ENCODE measurements around the gene EXOC7. TPM values are rescaled to one million over a fixed set of nuclear protein-coding genes. Genes with fewer than 3 reads are reported as not detected.

EXOC7 gene
- total and polyA plus RNA-seq, 7 experiments from 2014 or later = 46.6 to 204 (median 121) TPM

DNA sequence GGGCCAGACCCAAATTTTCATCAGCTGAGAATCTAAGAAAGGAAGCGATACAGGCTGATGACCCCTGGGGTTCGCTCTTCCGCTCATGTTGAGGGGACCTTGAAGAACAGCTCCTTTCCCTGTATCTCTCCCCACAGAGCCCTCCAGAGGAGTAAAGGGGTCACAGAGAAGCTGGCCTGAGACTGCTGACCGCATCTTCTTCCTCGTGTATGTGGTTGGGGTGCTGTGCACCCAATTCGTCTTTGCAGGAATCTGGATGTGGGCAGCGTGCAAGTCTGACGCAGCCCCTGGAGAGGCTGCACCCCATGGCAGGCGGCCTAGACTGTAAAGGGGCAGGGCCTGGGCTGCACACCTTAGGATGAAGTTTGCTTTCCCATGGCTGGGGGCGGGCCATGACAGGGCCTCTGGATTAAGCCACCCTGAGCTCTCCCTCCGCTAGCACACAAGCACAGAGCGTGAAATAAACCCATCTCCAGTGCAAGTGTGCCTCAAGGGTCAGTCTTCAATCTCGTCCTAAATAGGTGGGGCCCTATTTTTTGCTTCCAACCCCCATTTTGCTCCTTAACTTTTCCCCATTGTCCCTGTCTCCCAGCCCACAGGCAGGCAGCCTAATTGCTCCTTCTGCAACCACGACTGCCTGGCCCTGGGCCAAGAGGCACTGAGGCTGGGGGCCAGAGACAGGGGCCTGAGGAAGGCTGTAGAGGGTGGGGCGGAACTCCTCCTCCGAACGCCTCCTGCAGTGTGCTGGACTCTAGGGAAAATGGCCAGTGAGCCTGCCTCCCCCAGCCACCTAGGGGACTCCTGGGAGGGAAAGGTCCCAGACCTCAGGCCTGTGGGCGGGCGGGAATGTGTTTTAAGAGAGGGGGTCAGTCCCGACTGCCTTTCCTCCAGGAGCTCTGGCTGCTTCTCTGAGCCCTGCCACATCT, 21.0 kb downstream of the EXOC7 start:
- Histone ChIP-seq H3K36me3 (ENCODE audit: control insufficient read depth in 2 of 3, insufficient read depth in 3 of 3, low read length in 3 of 3) (peaks cover 0 to 52% (median 9%) of the 10 kb centered on the region in 3 experiments), H3K4me3 (ENCODE audit: low read length) (no peak overlapping the region), H3K4me1 (ENCODE audit: control insufficient read depth in 2 of 2, insufficient read depth in 2 of 2, low read length in 2 of 2) (peaks cover 0 to 13% of the 10 kb centered on the region in 2 donors), H3K27ac (ENCODE audit: low read depth, low read length) (no peak overlapping the region), H3K9me3 (ENCODE audit: control insufficient read depth in 2 of 3, low read length in 3 of 3) (no peaks in the 10 kb centered on the region), H3K27me3 (ENCODE audit: control insufficient read depth in 2 of 2, insufficient read depth in 2 of 2, low read length in 2 of 2) (no peaks in the 10 kb centered on the region)
- H3K27me3 Mint-ChIP-seq = peaks cover 0 to 22% (median 3%) of the 10 kb centered on the region in 5 donors
- intact Hi-C loops (cut with micrococcal nuclease) = no loop called here
- H3K27ac Mint-ChIP-seq = peak overlapping the region in 6 of 9 donors; percentile 15 to 77 (median 73)
- peaks cover 8 to 27% (median 21%) of the 10 kb centered on the region in 7 donors for H3K4me1 Mint-ChIP-seq
- H3K36me3 Mint-ChIP-seq = peaks cover 0 to 8% (median 4%) of the 10 kb centered on the region in 5 donors
- ATAC-seq (no peak), DNase-seq (no peak)
- POLR2A ChIA-PET = no interaction called here
- H3K4me3 Mint-ChIP-seq = no peak overlapping the region
- CTCF ChIA-PET = no interaction called here
- no peaks in the 10 kb centered on the region for H3K9me3 Mint-ChIP-seq

DNA sequence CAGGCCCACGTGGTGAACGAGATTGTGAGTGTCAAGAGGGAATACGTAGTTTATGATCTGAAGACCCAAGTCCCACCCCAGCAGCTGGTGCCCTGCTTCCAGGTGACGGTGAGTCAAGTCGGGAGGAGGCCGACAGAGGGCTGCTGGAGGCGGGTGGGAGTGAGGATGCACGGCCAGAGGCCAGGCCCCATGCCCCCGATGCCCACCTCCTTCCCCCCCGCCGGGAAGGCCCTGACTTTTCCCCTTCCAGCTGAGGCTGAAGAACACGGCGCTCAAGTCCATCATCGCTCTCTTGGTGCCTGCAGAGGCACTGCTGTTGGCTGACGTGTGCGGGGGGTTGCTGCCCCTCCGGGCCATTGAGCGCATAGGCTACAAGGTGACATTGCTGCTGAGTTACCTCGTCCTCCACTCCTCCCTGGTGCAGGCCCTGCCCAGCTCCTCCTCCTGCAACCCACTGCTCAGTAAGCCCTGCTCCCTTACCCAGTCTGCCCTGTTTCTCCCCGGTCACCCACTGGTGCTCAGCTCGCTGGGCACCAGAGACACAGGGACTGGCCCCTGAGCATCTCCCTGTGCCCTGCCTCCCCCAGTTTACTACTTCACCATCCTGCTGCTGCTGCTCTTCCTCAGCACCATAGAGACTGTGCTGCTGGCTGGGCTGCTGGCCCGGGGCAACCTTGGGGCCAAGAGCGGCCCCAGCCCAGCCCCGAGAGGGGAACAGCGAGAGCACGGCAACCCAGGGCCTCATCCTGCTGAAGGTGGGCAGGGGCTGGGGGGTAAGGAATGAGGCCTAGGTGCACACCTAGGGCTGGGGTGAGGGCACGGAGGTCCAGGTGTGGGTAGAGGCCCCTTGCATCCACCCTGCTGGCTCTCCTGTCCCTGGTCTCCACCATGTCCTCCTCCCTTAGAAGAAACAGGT, 22.0 kb downstream of the EXOC7 start:
- DNase-seq (no peak), ATAC-seq (no peak)
- Histone ChIP-seq H3K27me3 (ENCODE audit: control insufficient read depth in 2 of 2, insufficient read depth in 2 of 2, low read length in 2 of 2) (no peaks in the 10 kb centered on the region), H3K27ac (ENCODE audit: low read depth, low read length) (no peak overlapping the region), H3K9me3 (ENCODE audit: control insufficient read depth in 2 of 3, low read length in 3 of 3) (no peaks in the 10 kb centered on the region), H3K4me1 (ENCODE audit: control insufficient read depth in 2 of 2, insufficient read depth in 2 of 2, low read length in 2 of 2) (peaks cover 0 to 22% of the 10 kb centered on the region in 2 donors), H3K4me3 (ENCODE audit: low read length) (no peak overlapping the region), H3K36me3 (ENCODE audit: control insufficient read depth in 2 of 3, insufficient read depth in 3 of 3, low read length in 3 of 3) (peaks cover 0 to 41% (median 9%) of the 10 kb centered on the region in 3 experiments)
- intact Hi-C loops (cut with micrococcal nuclease) = no loop called here
- Mint-ChIP-seq H3K4me3 (no peak overlapping the region), H3K36me3 (peaks cover 0 to 8% (median 4%) of the 10 kb centered on the region in 5 donors), H3K27me3 (peaks cover 6 to 32% (median 11%) of the 10 kb centered on the region in 5 donors), H3K27ac (peak overlapping the region; percentile 15 to 90 (median 75)), H3K9me3 (no peaks in the 10 kb centered on the region), H3K4me1 (peaks cover 18 to 37% (median 31%) of the 10 kb centered on the region in 7 donors)
- ChIA-PET CTCF (interaction anchor here (1.9 kb wide), 1 partner anchor 68 kb away, joined by 8 read pairs; no protein-coding TSS in a partner anchor), POLR2A (interaction anchor here (0.6 to 1.2 kb wide), 5 partner anchors 9 to 735 kb away, joined by 3 to 4 read pairs (median 3); no protein-coding TSS in a partner anchor)

DNA sequence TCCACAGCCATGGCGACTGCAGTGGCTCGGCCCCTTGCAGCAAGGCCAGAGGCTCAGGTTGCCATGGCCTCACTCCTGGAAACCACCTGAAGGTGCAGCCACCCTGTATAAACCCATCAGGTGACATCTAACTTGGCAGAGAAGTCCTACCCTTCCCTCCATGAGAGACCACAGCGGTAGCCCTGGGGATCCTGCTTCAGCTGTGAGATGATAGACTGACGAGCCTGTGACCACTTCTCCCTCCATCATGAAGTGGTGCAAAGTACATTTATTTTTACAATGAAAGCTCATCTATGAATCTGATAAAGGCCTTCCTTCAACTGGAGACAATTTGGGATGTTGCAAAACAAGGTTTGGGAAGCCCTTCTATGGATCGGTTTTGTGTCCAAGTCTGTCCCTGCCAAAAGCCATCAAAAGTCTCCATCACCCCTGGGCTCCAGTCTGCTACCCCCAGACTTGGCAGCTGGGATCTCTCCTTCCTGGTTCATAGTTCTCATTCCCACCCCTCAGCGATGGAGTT, 22.8 kb downstream of the EXOC7 start:
- no peaks in the 10 kb centered on the region for H3K9me3 ChIP-seq (ENCODE audit: control insufficient read depth in 2 of 3, low read length in 3 of 3)
- peaks cover 5 to 29% of the 10 kb centered on the region in 2 donors for H3K4me1 ChIP-seq (ENCODE audit: control insufficient read depth in 2 of 2, insufficient read depth in 2 of 2, low read length in 2 of 2)
- peak overlapping the region; percentile 41 for H3K27ac ChIP-seq (ENCODE audit: low read depth, low read length)
- peak overlapping the region in 2 of 10 donors; percentile 23 to 33 for H3K4me3 Mint-ChIP-seq
- H3K4me1 Mint-ChIP-seq = peaks cover 20 to 45% (median 33%) of the 10 kb centered on the region in 7 donors
- no peak for ATAC-seq
- H3K9me3 Mint-ChIP-seq = no peaks in the 10 kb centered on the region
- ChIA-PET POLR2A (interaction anchor here (0.6 to 1.2 kb wide), 7 partner anchors 9 to 734 kb away, joined by 3 to 4 read pairs (median 3); no protein-coding TSS in a partner anchor), CTCF (interaction anchor here (0.7 to 1.9 kb wide), 3 partner anchors 8 to 67 kb away, joined by 3 to 8 read pairs (median 3); no protein-coding TSS in a partner anchor)
- no peak for DNase-seq
- peak overlapping the region in 8 of 9 donors; percentile 15 to 89 (median 76) for H3K27ac Mint-ChIP-seq
- peaks cover 0 to 3% of the 10 kb centered on the region in 2 donors for H3K27me3 ChIP-seq (ENCODE audit: control insufficient read depth in 2 of 2, insufficient read depth in 2 of 2, low read length in 2 of 2)
- H3K4me3 ChIP-seq (ENCODE audit: low read length) = no peak overlapping the region
- H3K36me3 Mint-ChIP-seq = peaks cover 0 to 8% (median 4%) of the 10 kb centered on the region in 5 donors
- H3K27me3 Mint-ChIP-seq = peaks cover 6 to 40% (median 12%) of the 10 kb centered on the region in 5 donors
- peaks cover 0 to 34% (median 8%) of the 10 kb centered on the region in 3 experiments for H3K36me3 ChIP-seq (ENCODE audit: control insufficient read depth in 2 of 3, insufficient read depth in 3 of 3, low read length in 3 of 3)
- intact Hi-C loops (cut with micrococcal nuclease) = no loop called here

DNA sequence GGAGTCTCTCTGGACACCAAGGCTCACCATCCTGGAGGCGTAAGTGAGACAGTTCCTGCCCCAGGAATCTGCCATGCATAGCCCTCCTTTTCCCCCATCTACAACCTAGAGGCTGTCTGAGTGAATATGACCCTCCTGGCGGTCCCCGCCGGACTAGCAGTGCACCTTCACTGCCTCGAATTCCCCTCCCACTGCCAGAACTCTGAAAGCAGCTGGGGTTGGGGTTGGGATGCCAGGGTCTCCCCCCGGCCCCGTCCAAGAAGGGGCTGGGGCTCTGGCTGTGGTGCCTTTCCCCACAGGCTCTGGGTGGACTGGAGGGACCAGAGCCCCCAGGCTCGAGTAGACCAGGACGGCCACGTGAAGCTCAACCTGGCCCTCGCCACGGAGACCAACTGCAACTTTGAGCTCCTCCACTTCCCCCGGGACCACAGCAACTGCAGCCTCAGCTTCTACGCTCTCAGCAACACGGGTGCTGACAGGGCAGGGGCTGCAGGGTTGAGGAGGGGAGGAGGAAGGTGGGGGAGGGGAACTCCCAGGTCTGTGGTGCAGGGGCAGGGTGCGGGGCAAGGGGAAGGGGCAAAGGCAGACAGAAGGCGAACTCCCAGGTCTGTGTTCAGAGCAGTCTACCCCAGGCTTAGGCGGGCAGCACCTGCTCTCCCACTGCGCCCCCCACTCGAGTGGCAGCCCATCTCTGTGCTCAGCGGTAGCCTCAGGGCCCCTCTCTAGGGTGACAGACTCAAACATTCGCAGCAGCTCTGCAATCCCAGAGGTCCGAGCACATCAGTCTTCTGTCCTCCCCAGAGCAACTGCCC, 23.4 kb downstream of the EXOC7 start:
- Histone ChIP-seq H3K9me3 (ENCODE audit: control insufficient read depth in 2 of 3, low read length in 3 of 3) (no peaks in the 10 kb centered on the region), H3K36me3 (ENCODE audit: control insufficient read depth in 2 of 3, insufficient read depth in 3 of 3, low read length in 3 of 3) (peaks cover 0 to 27% (median 2%) of the 10 kb centered on the region in 3 experiments), H3K27ac (ENCODE audit: low read depth, low read length) (peak overlapping the region; percentile 41), H3K4me3 (ENCODE audit: low read length) (no peak overlapping the region), H3K4me1 (ENCODE audit: control insufficient read depth in 2 of 2, insufficient read depth in 2 of 2, low read length in 2 of 2) (peaks cover 5 to 36% of the 10 kb centered on the region in 2 donors), H3K27me3 (ENCODE audit: control insufficient read depth in 2 of 2, insufficient read depth in 2 of 2, low read length in 2 of 2) (peaks cover 4 to 9% of the 10 kb centered on the region in 2 donors)
- H3K4me1 Mint-ChIP-seq = peaks cover 25 to 51% (median 39%) of the 10 kb centered on the region in 7 donors
- DNase-seq (peak in 2 of 9 donors; percentile 24 to 25), ATAC-seq (no peak)
- intact Hi-C loops (cut with micrococcal nuclease) = loop anchor here in 1 of 2 donors (10.0 kb wide), 1 partner anchor 1875 kb away; the partner anchor contains the start of gene TNRC6C
- peaks cover 12 to 46% (median 19%) of the 10 kb centered on the region in 5 donors for H3K27me3 Mint-ChIP-seq
- no peaks in the 10 kb centered on the region for H3K9me3 Mint-ChIP-seq
- H3K27ac Mint-ChIP-seq = peak overlapping the region in 8 of 9 donors; percentile 15 to 90 (median 76)
- ChIA-PET POLR2A (interaction anchor here (0.6 to 1.4 kb wide), 10 partner anchors 8 to 186 kb away, joined by 3 to 6 read pairs (median 4); partner anchors contain the start of gene EXOC7), CTCF (interaction anchor here (0.7 to 1.9 kb wide), 3 partner anchors 9 to 66 kb away, joined by 3 to 8 read pairs (median 3); no protein-coding TSS in a partner anchor)
- H3K36me3 Mint-ChIP-seq = peaks cover 1 to 6% (median 4%) of the 10 kb centered on the region in 5 donors
- peak overlapping the region in 5 of 10 donors; percentile 33 to 51 (median 39) for H3K4me3 Mint-ChIP-seq

DNA sequence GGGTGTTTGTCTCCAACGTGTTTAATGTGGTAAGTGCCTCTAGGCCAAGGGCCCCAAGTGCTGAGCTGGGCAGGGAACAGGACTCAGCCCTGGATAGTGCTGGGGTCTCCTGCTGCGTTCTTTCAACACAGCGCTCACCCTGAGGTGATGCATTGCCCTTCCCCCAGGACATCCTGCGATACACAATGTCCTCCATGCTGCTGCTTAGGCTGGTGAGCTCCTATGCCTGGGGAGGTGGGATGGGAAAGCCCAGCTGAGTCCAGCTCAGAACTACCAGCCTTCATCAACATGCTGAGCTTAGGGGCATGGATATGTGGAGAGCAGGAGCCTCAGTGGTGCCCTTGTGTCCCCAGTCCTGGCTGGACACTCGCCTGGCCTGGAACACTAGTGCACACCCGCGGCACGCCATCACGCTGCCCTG, 24.0 kb downstream of the EXOC7 start:
- H3K4me1 ChIP-seq (ENCODE audit: control insufficient read depth in 2 of 2, insufficient read depth in 2 of 2, low read length in 2 of 2) = peaks cover 5 to 41% of the 10 kb centered on the region in 2 donors
- no peak for DNase-seq
- intact Hi-C loops (cut with micrococcal nuclease) = loop anchor here in 1 of 2 donors (10.0 kb wide), 1 partner anchor 1875 kb away; the partner anchor contains the start of gene TNRC6C
- peaks cover 8 to 10% of the 10 kb centered on the region in 2 donors for H3K27me3 ChIP-seq (ENCODE audit: control insufficient read depth in 2 of 2, insufficient read depth in 2 of 2, low read length in 2 of 2)
- H3K4me3 ChIP-seq (ENCODE audit: low read length) = no peak overlapping the region
- ChIA-PET CTCF (interaction anchor here (1.9 kb wide), 1 partner anchor 66 kb away, joined by 8 read pairs; no protein-coding TSS in a partner anchor), POLR2A (interaction anchor here (0.6 to 1.4 kb wide), 7 partner anchors 9 to 121 kb away, joined by 3 to 6 read pairs (median 4); partner anchors contain the start of gene EXOC7)
- H3K9me3 ChIP-seq (ENCODE audit: control insufficient read depth in 2 of 3, low read length in 3 of 3) = no peaks in the 10 kb centered on the region
- peak overlapping the region; percentile 41 for H3K27ac ChIP-seq (ENCODE audit: low read depth, low read length)
- Mint-ChIP-seq H3K27ac (peak overlapping the region in 7 of 9 donors; percentile 15 to 90 (median 48)), H3K27me3 (peaks cover 17 to 52% (median 24%) of the 10 kb centered on the region in 5 donors), H3K9me3 (no peaks in the 10 kb centered on the region), H3K36me3 (peaks cover 1 to 6% (median 5%) of the 10 kb centered on the region in 5 donors), H3K4me3 (peak overlapping the region in 6 of 10 donors; percentile 25 to 51 (median 38)), H3K4me1 (peaks cover 27 to 58% (median 43%) of the 10 kb centered on the region in 7 donors)
- H3K36me3 ChIP-seq (ENCODE audit: control insufficient read depth in 2 of 3, insufficient read depth in 3 of 3, low read length in 3 of 3) = peaks cover 0 to 21% (median 0%) of the 10 kb centered on the region in 3 experiments
- ATAC-seq = no peak

All from naive thymus-derived CD4-positive, alpha-beta T cell (primary cell).